A549 treated with AZD9567 at 1 μM for 4 hours (cell line): Measurements from ENCODE around the gene YJU2. TPM values are rescaled to one million over a fixed set of nuclear protein-coding genes. Genes with fewer than 3 reads are reported as not detected.

ENCODE experiments used
- total RNA-seq: library from RNA; stranded (reverse); fragments of 200-300 nt; extraction: Qiagen RNA extraction; gene quantifications from 5 replicates; pipeline ENCODE4 v1.2.3, GENCODE V29; 2022; ENCODE audit not compliant: insufficient read depth

YJU2 gene
- 17.1 to 22.7 TPM (median 19.0 TPM) in 5 replicates for total RNA-seq

DNA sequence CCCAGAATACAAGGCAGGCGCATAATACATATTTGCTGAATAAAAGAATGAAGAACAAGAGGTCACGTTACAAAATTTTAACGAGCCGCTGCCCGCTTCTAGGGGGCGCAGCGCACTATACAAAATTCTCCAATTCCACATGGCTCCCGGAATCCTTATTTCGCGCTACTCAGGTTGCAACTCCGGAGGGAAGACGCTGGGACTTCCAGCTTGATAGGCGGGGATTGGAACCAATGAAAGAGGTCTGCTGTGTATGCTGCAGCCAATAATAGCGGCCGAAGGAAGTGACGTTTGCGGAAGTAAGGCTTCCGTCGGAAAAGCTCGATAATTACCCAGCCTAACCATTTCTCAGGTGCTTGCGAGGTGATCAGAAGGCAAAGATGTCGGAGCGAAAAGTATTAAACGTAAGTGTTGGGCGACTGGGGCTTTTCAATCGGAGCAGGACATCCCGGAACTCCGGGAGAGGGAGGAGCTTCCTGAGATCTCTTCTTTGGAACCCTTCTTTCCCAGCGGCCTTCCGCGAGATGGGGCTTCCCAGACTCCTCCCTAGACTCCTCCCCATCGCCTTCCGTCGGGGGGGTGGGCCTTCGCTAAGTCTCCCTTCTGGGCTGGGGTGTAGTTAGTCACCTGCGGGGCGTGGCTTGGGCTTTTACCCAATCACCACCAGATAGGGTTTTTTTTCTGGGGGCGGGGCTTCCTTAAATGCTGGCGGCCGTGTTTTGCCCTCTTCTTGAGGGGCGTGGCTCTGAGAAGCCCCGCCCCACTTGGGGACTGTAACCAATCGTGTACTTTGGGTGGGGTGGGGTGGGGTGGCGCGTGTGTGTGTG, at the start of gene YJU2:
Gene YJU2 (plus strand): TSS at position 314 of the 827 bp plus-strand sequence. CDS start 67 bp downstream, at position 381.

DNA sequence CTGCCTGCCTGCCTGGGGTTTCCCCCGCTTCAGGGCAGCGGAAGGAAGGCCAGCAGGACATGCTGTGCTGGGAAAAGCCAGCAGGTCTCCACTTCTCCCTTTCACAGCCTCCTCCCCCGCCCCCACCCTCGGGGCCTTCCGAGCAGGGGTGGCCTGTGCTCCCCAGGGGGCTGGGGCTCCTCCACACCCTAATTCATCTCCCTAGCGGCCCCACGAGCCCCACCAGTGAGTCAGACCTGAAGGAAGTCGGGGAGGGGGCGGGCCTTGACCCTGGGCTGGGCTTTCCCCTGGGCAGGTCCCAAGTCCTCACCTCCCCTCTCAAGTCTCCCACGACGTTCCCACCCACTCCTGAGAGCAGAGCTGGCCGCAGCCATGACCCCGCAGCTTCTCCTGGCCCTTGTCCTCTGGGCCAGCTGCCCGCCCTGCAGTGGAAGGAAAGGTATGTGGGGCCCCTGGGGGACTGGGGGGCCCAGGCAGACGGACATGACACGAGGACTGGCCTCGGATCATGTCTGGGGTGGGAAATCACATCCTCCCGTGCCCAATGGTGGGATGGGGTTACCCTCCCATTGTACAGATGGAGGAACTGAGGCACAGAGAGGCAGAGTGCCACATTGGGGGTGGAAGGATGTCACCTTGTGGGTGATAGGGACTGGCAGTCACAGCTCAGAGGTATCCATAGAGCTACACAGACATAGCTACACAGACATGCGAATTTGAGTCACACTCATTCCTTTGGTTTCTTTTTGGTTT, 17.5 kb upstream of the YJU2 start, which contains the start of gene EBI3:
Gene EBI3 (plus strand): TSS at position 345 of the 753 bp plus-strand sequence. CDS start 28 bp downstream, at position 373.

GRCh38 chr19:4278419-4279266, 31.8 kb downstream of the YJU2 start, which contains the start of gene SHD:
Gene SHD (plus strand): TSS chr19:4279266. CDS start chr19:4280064, 798 bp downstream.

GRCh38 chr19:4302243-4302640, 55.4 kb downstream of the YJU2 start, which contains the start of gene TMIGD2:
Gene TMIGD2 (minus strand): TSS chr19:4302389. CDS start chr19:4302385, 4 bp downstream.

GRCh38 chr19:4304538-4305256, 57.8 kb downstream of the YJU2 start, which contains the start of gene FSD1:
Gene FSD1 (plus strand): TSS chr19:4304598. CDS start chr19:4304747, 149 bp downstream.

Other genes with a start within 250 kb of the YJU2 start
- 13.2 to 18.7 TPM (median 17.7 TPM) in 5 replicates for gene PIAS4, start 239.3 kb upstream of the YJU2 start, total RNA-seq
- 11.9 to 21.6 TPM (median 19.9 TPM) in 5 replicates for gene ZBTB7A, start 180.2 kb upstream of the YJU2 start, total RNA-seq
- 127 to 171 TPM (median 152 TPM) in 5 replicates for gene MAP2K2, start 123.0 kb upstream of the YJU2 start, total RNA-seq
- gene CREB3L3, start 93.4 kb upstream of the YJU2 start, total RNA-seq, result 0.06 to 0.07 TPM in 2 of 5 replicates, not detected in the others
- gene SIRT6, start 64.5 kb upstream of the YJU2 start, total RNA-seq, result 18.1 to 36.6 TPM (median 34.4 TPM) in 5 replicates
- 0.22 to 0.41 TPM (median 0.29 TPM) in 4 of 5 replicates, not detected in the other for gene ANKRD24, start 64.4 kb upstream of the YJU2 start, total RNA-seq
- gene EBI3, start 17.6 kb upstream of the YJU2 start, total RNA-seq, result 3.1 to 6.1 TPM (median 3.1 TPM) in 5 replicates
- 0.11 TPM in 1 of 5 replicates, not detected in the others for gene SHD, start 32.2 kb downstream of the YJU2 start, total RNA-seq
- not detected in 5 replicates for gene TMIGD2, start 55.3 kb downstream of the YJU2 start, total RNA-seq
- 4.1 to 8.8 TPM (median 7.8 TPM) in 5 replicates for gene FSD1, start 57.5 kb downstream of the YJU2 start, total RNA-seq
- 0.08 TPM in 1 of 5 replicates, not detected in the others for gene STAP2, start 91.7 kb downstream of the YJU2 start, total RNA-seq
- gene MPND, start 96.5 kb downstream of the YJU2 start, total RNA-seq, result 8.7 to 11.5 TPM (median 9.6 TPM) in 5 replicates
- gene SH3GL1, start 153.5 kb downstream of the YJU2 start, total RNA-seq, result 46.8 to 63.3 TPM (median 59.2 TPM) in 5 replicates
- gene CHAF1A, start 155.6 kb downstream of the YJU2 start, total RNA-seq, result 21.3 to 23.7 TPM (median 22.3 TPM) in 5 replicates
- 56.1 to 61.9 TPM (median 57.8 TPM) in 5 replicates for gene UBXN6, start 210.7 kb downstream of the YJU2 start, total RNA-seq
- 22.6 to 33.1 TPM (median 27.5 TPM) in 5 replicates for gene HDGFL2, start 225.2 kb downstream of the YJU2 start, total RNA-seq